Measurements from ENCODE around the gene ERICH6. TPM values are rescaled to one million over a fixed set of nuclear protein-coding genes. Genes with fewer than 3 reads are reported as not detected.

Gene ERICH6
- total and polyA plus RNA-seq, 2 donors (not counting 3 experiments of a cell fraction or from before 2014, with no cell fraction given): not detected

DNA sequence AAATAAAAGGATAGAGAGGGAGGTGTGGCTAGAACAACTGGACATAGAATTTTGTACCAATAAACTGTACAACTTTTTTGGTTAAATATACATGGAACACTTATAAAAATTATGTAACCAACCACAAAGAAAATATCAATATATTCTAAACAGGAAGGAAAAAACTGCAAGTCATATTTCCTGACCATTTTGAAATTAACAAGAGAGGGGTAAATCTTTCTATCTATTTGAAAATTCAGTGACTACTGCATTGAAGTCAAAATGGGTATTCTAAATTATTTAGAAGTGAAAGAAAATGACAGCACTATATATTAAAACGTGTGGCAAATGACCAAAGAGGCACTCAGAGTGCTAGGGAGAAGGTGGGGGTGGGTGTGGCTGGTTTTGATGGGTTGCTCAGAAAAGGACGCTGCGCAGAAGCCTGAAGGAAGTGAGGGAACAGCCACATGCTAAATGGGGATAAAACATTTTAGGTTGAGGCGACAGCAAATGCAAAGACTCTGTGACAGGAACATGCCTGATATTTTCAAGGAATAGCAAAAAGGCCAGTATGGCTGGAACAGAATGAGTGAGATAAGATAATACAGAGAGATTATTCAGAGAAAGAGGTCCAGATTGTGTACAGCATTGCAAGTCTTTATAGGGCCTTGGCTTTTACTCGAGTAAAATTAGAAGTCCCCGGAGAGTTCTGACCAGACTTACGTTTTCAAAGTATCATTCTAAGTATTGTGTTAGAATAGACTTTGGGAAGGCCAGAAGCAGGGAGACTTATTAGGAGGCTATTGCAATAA is 41.1 kb downstream of the ERICH6 start:
- H3K4me3 ChIP-seq (replicated peaks in 1 of 3; ENCODE audit: insufficient read depth in 1 of 3, low read depth in 1 of 3, low read length in 3 of 3): no peak overlapping the region
- no peak overlapping the region for H2AFZ ChIP-seq (ENCODE audit: low read depth, low read length)
- H3K27me3 ChIP-seq (ENCODE audit: control insufficient read depth in 2 of 2, insufficient read depth in 2 of 2, low read length in 2 of 2): peaks cover 7 to 10% of the 10 kb centered on the region in 2 experiments
- H3K4me1 ChIP-seq (ENCODE audit: control insufficient read depth, extremely low read depth, insufficient read depth, low read length): no peaks in the 10 kb centered on the region
- no TSS peak for BruUV-seq (replicated peaks)
- TF ChIP-seq EZH2 (IDR thresholded peaks at IDR 0.05; ENCODE audit: borderline replicate concordance, low read depth, low read length, severe bottlenecking) (no peak), JUN (IDR thresholded peaks at IDR 0.05; ENCODE audit: borderline replicate concordance, insufficient read depth, insufficient read length, low read depth) (no peak), MYC (IDR thresholded peaks at IDR 0.05; ENCODE audit: low read depth, low read length) (no peak), GATA2 (IDR thresholded peaks at IDR 0.05; ENCODE audit: insufficient read depth, insufficient read length, low read depth, low read length) (no peak), FOS (IDR thresholded peaks at IDR 0.05; ENCODE audit: borderline replicate concordance, insufficient read depth, low read length) (no peak), POLR2AphosphoS5 (IDR thresholded peaks at IDR 0.05; ENCODE audit: insufficient read depth, low read depth, low read length) (no peak), POLR2A (IDR thresholded peaks at IDR 0.05; ENCODE audit: low read depth, low read length) (no peak)
- TF ChIP-seq, protein P1, sequence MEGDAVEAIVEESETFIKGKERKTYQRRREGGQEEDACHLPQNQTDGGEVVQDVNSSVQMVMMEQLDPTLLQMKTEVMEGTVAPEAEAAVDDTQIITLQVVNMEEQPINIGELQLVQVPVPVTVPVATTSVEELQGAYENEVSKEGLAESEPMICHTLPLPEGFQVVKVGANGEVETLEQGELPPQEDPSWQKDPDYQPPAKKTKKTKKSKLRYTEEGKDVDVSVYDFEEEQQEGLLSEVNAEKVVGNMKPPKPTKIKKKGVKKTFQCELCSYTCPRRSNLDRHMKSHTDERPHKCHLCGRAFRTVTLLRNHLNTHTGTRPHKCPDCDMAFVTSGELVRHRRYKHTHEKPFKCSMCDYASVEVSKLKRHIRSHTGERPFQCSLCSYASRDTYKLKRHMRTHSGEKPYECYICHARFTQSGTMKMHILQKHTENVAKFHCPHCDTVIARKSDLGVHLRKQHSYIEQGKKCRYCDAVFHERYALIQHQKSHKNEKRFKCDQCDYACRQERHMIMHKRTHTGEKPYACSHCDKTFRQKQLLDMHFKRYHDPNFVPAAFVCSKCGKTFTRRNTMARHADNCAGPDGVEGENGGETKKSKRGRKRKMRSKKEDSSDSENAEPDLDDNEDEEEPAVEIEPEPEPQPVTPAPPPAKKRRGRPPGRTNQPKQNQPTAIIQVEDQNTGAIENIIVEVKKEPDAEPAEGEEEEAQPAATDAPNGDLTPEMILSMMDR (IDR thresholded peaks at IDR 0.05; ENCODE audit: extremely low read depth in 1 of 2, insufficient read depth in 1 of 2, low read depth in 1 of 2, low read length in 2 of 2): no peak
- TF ChIP-seq, protein P2, sequence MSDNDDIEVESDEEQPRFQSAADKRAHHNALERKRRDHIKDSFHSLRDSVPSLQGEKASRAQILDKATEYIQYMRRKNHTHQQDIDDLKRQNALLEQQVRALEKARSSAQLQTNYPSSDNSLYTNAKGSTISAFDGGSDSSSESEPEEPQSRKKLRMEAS (IDR thresholded peaks at IDR 0.05; ENCODE audit: insufficient read depth, insufficient read length): no peak
- H3K79me2 ChIP-seq (ENCODE audit: control insufficient read depth, insufficient read depth, low read length): no peaks in the 10 kb centered on the region
- H4K20me1 ChIP-seq (replicated peaks; ENCODE audit: control insufficient read depth, extremely low read depth, insufficient read depth, low read length): no peaks in the 10 kb centered on the region
- no peaks in the 10 kb centered on the region for H3K36me3 ChIP-seq (ENCODE audit: control insufficient read depth in 2 of 2, extremely low read depth in 1 of 2, insufficient read depth in 2 of 2, low read length in 2 of 2)
- CTCF ChIA-PET: no interaction called here
- FAIRE-seq: no peak
- intact Hi-C loops (cut with micrococcal nuclease): no loop called here
- H3K4me2 ChIP-seq (ENCODE audit: insufficient read depth, low read length): no peak overlapping the region
- no peak for DNase-seq (ENCODE audit: low read depth, low spot score)
- H3K9me3 ChIP-seq (replicated peaks; ENCODE audit: control insufficient read depth, insufficient read depth, low read length): no peaks in the 10 kb centered on the region
- dilution Hi-C loops (cut with MboI; ENCODE audit: extremely low pct_ligation_motif_present, low sequenced_read_pairs): no loop called here
- H3K9ac ChIP-seq (replicated peaks; ENCODE audit: extremely low read depth, insufficient read depth, low read length): no peak overlapping the region
- H3K9me1 ChIP-seq (replicated peaks; ENCODE audit: control insufficient read depth, extremely low read depth, insufficient read depth, low read length): no peaks in the 10 kb centered on the region
- no peak overlapping the region for H3K27ac ChIP-seq (ENCODE audit: insufficient read depth, low read depth, low read length)
- POLR2A ChIA-PET: no interaction called here
